Breast epithelium (tissue), 3 donors: ENCODE measurements around the gene KRTAP9-7.
"Not testable (repeated sequence)": the region's sequence is repeated elsewhere in the genome, so short reads cannot be mapped to it uniquely, and the experiment has no call there.

Experiments
- POLR2A ChIP-seq: fragments of 450-650 bp; IDR thresholded peaks from one replicate; pipeline ENCODE4 v1.6.1; 2016; ENCODE audit warnings: antibody characterized with exemption, mild to moderate bottlenecking, moderate library complexity
- POLR2AphosphoS5 ChIP-seq, 3 donors: sonication (generic); formaldehyde crosslinking; IDR thresholded peaks; one replicate each; pipeline ENCODE4 v1.6.1; 2017; ENCODE audit warnings: antibody characterized with exemption in 3 of 3
- TF ChIP-seq, protein P1 (sequence below), 3 donors: fragments of 450-650 bp; IDR thresholded peaks; one replicate each; pipeline ENCODE4 v1.5.1; 2016 to 2017; ENCODE audit warnings: antibody characterized with exemption in 3 of 3, mild to moderate bottlenecking in 3 of 3, moderate library complexity in 3 of 3

DNA sequence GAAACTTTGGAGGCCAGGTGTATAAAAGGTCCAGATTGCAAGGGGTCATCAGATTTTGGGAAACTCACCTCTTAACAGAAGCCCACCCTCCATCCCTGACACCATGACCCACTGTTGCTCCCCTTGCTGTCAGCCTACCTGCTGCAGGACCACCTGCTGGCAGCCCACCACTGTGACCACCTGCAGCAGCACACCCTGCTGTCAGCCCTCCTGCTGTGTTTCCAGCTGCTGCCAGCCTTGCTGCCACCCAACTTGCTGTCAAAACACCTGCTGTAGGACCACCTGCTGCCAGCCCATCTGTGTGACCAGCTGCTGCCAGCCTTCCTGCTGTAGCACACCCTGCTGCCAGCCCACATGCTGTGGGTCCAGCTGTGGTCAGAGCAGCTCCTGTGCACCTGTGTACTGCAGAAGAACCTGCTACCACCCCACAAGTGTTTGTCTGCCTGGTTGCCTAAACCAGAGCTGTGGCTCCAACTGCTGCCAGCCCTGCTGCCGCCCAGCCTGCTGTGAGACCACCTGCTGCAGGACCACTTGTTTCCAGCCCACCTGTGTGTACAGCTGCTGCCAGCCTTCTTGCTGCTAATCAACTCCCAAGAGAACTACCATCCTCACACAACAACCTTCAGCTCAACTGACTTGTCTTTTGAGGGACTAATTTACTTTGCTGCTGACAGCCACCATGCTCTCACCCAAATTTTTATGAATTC, 42.9 kb upstream of the KRTAP9-7 start, which contains the start of gene KRTAP9-3:
- TF ChIP-seq, protein P1, sequence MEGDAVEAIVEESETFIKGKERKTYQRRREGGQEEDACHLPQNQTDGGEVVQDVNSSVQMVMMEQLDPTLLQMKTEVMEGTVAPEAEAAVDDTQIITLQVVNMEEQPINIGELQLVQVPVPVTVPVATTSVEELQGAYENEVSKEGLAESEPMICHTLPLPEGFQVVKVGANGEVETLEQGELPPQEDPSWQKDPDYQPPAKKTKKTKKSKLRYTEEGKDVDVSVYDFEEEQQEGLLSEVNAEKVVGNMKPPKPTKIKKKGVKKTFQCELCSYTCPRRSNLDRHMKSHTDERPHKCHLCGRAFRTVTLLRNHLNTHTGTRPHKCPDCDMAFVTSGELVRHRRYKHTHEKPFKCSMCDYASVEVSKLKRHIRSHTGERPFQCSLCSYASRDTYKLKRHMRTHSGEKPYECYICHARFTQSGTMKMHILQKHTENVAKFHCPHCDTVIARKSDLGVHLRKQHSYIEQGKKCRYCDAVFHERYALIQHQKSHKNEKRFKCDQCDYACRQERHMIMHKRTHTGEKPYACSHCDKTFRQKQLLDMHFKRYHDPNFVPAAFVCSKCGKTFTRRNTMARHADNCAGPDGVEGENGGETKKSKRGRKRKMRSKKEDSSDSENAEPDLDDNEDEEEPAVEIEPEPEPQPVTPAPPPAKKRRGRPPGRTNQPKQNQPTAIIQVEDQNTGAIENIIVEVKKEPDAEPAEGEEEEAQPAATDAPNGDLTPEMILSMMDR (IDR thresholded peaks at IDR 0.05) = not testable (repeated sequence)
- not testable (repeated sequence) for TF ChIP-seq POLR2AphosphoS5 (IDR thresholded peaks at IDR 0.05); POLR2A
